GM12878 (cell line): ENCODE results near the gene CDHR2. TPM values are rescaled to one million over a fixed set of nuclear protein-coding genes. Genes with fewer than 3 reads are reported as not detected.
"Not testable (repeated sequence)": the region's sequence is repeated elsewhere in the genome, so short reads cannot be mapped to it uniquely, and the experiment has no call there.

ENCODE experiments used
- ATAC-seq: fragments of 200-7000 bp; cut with Tn5 transposase; 3 replicates; pipeline ENCODE4 v1.9.1; 2020; ENCODE audit warnings: mild to moderate bottlenecking, moderate library complexity
- BruUV-seq: library from RNA; stranded (reverse); fragments of 400-500 nt; replicated peaks from 2 replicates; lab custom pipeline; 2021; lab: Mats Ljungman, UMichigan
- CTCF ChIA-PET: fragments of 300-600 bp; sonication (Branson Sonifier 250); formaldehyde crosslinking; extraction: SDS; loops from one replicate; lab custom pipeline; 2021; ENCODE audit warnings: inconsistent platforms; lab: Yijun Ruan, JAX
- POLR2A ChIA-PET: fragments of 350-600 bp; formaldehyde crosslinking; extraction: SDS; loops from one replicate; lab custom pipeline; 2021; ENCODE audit warnings: inconsistent platforms; lab: Charles Lee
- RAD21 ChIA-PET: fragments of 300-600 bp; sonication (Branson Sonifier 250); formaldehyde crosslinking; loops from one replicate; lab custom pipeline; 2023; ENCODE audit warnings: antibody characterized with exemption; ENCODE audit not compliant: unreplicated experiment; lab: Charles Lee
- SMC1A ChIA-PET: fragments of 300-600 bp; sonication (Branson Sonifier 250); formaldehyde crosslinking; loops from one replicate; lab custom pipeline; 2023; ENCODE audit not compliant: unreplicated experiment, uncharacterized antibody; lab: Charles Lee
- DNase-seq: peaks from one replicate; pipeline ENCODE4 v3.0.0-alpha.2; 2011; ENCODE audit warnings: low read depth, low spot score
- FAIRE-seq: peaks from 3 replicates; lab custom pipeline; 2011; peaks lifted over from hg19 to GRCh38; lab: Jason Lieb, UNC
- H2AFZ ChIP-seq: 2 replicates; pipeline ENCODE4 v1.6.0; 2011; ENCODE audit warnings: low read depth, low read length, control low read depth; ENCODE audit not compliant: control insufficient read depth
- H3K27ac ChIP-seq: 2 replicates; pipeline ENCODE4 v1.5.1; 2011; ENCODE audit warnings: control low read depth; ENCODE audit not compliant: control insufficient read depth, insufficient read depth
- H3K27me3 ChIP-seq, 2 experiments: replicated peaks in 1 of 2; 2 replicates each; pipeline versions ENCODE4 v1.6.0 to v1.6.1; 2011; ENCODE audit warnings: low read length in 1 of 2; ENCODE audit not compliant: control insufficient read depth in 2 of 2, insufficient read depth in 2 of 2
- H3K36me3 ChIP-seq, 2 experiments: 2 replicates each; pipeline ENCODE4 v1.5.1; 2011; ENCODE audit warnings: low read length in 1 of 2; ENCODE audit not compliant: control insufficient read depth in 2 of 2, insufficient read depth in 2 of 2
- H3K4me1 ChIP-seq: 2 replicates; pipeline ENCODE4 v1.6.1; 2011; ENCODE audit warnings: mild to moderate bottlenecking, low read length, moderate library complexity, mixed read lengths; ENCODE audit not compliant: control insufficient read depth, insufficient read depth
- H3K4me2 ChIP-seq: 2 replicates; pipeline ENCODE4 v1.6.0; 2011; ENCODE audit warnings: control low read depth; ENCODE audit not compliant: control insufficient read depth, insufficient read depth
- H3K4me3 ChIP-seq: fragments of 200-600 bp; sonication (generic); 2 replicates; pipeline ENCODE4 v1.5.1; 2016
- H3K79me2 ChIP-seq: 2 replicates; pipeline ENCODE4 v1.6.0; 2011; ENCODE audit warnings: low read length; ENCODE audit not compliant: control insufficient read depth, insufficient read depth
- H3K9ac ChIP-seq: 2 replicates; pipeline ENCODE4 v1.8.0; 2011; ENCODE audit warnings: low read length, control low read depth, mixed read lengths; ENCODE audit not compliant: control insufficient read depth, insufficient read depth
- H3K9me3 ChIP-seq: replicated peaks from 3 replicates; pipeline ENCODE4 v1.5.1; 2011; ENCODE audit warnings: mild to moderate bottlenecking, low read length; ENCODE audit not compliant: control insufficient read depth, insufficient read depth
- H4K20me1 ChIP-seq: 2 replicates; pipeline ENCODE4 v1.6.0; 2011; ENCODE audit not compliant: control insufficient read depth, insufficient read depth
- CHD1 ChIP-seq: IDR thresholded peaks from 2 replicates; pipeline ENCODE4 v1.6.1; 2012; ENCODE audit warnings: low read depth, low read length, improper control_type of control experiment
- CREM ChIP-seq: IDR thresholded peaks from 2 replicates; pipeline ENCODE4 v1.6.1; 2014; ENCODE audit warnings: antibody characterized with exemption, low read depth
- IRF4 ChIP-seq: IDR thresholded peaks from 2 replicates; pipeline ENCODE4 v1.6.1; 2011; ENCODE audit warnings: low read depth, low read length
- MYB ChIP-seq: fragments of 150-350 bp; IDR thresholded peaks from 2 replicates; pipeline ENCODE4 v1.6.1; 2014; ENCODE audit warnings: mild to moderate bottlenecking, low read depth, low read length, borderline replicate concordance
- ZZZ3 ChIP-seq: IDR thresholded peaks from 2 replicates; pipeline ENCODE4 v1.6.1; 2011; ENCODE audit warnings: low read depth; ENCODE audit not compliant: control insufficient read depth, insufficient read length
- WGBS: methylation state at CpG from one replicate; pipeline ENCODE4 v1.1.6; 2016; ENCODE audit warnings: low lambda C conversion rate; ENCODE audit not compliant: insufficient replicate concordance, insufficient coverage; ENCODE audit errors: missing lambda C conversion rate; 5-methylcytosine and 5-hydroxymethylcytosine counted together
- in situ Hi-C: fragments of 300-500 bp; cut with MboI; formaldehyde crosslinking; loops from 9 replicates; pipeline ENCODE4 v1.14.3; 2018; ENCODE audit warnings: mixed read lengths
- intact Hi-C: fragments of 100-400 bp; cut with micrococcal nuclease; formaldehyde crosslinking; loops from one replicate; pipeline ENCODE4 v1.14.2; 2022; ENCODE audit not compliant: unreplicated experiment
- polyA plus RNA-seq, 11 experiments: library from polyadenylated mRNA; depleted of rRNA in 4 of 11; unstranded in 6 of 11; stranded (reverse) in 5 of 11; fragments of >200 nt; fragmentation: Nextera tagmentation in 4 of 11; fragmentation: Illumina TruSeq in 1 of 11; extraction: Ambion mirVana in 4 of 11; extraction: Trizol in 1 of 11; gene quantifications; 1 replicate in 1 of 11; 2 replicates in 10 of 11; pipeline versions ENCODE4 v1.2.1 to v1.2.3, GENCODE V29; 2011 to 2016; ENCODE audit warnings: inconsistent platforms in 2 of 11, missing spikeins in 2 of 11, low read depth in 1 of 11
- total RNA-seq, 4 experiments: library from RNA; depleted of rRNA in 3 of 4; stranded (reverse); fragments of >200 nt in 3 of 4; fragmentation: Illumina TruSeq in 1 of 4; extraction: Trizol in 1 of 4; gene quantifications; 2 replicates each; pipeline versions ENCODE4 v1.2.1 to v1.2.3, GENCODE V29; 2013 to 2021

The CDHR2 gene
- total and polyA plus RNA-seq, 10 of the 15 experiments (the other 5 are each of a cell fraction or from before 2014, with no cell fraction given) = 0.03 to 0.46 (median 0.06) TPM; not detected in 5

DNA sequence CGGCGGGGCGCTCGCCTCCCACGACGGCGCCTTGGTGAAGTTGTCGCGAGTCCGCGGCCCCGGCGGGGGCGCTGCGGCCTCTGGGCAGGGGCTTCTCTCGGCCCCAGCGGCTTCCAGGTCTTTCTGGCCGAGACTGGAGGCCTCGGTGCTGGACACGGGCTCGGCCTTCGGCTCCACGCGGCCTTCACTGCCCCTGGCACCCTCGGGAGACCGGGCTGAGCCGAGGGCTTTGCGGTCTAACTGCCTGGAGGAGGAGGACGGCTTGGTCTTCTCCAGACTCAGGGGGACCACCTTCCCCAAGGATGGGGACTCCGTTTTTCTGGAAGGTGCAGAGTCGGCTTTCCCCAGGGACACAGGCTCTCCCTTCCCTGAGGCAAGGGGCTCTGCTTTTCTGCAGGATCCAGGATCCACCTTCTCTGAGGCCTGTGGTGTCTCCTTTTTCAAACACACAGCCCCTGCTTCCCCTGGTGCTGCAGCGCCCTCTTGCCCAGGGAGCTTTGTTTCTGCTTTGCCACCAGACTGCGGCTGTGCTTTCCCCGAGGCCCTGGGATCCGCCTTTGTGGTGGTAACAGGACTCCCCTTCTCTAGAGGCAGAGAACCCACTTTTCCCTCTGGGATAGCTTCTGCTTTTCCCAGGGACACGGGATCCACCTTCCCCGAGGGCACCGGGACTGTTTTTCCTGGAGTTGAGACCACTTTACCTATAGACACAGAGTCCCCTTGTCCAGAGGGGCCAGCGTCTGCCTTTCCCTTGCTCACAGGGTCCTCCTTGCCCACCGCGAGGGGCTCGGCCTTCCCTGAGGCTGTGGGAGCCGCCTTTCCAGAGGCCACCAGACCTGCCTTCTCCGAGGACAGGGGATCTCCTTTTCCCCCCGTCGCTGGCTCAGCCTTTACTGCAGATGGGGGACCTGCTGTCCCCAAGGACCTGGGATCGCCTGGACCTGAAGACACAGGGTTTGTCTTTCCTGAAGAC lies 48.6 kb downstream of the CDHR2 start:
- H3K4me1 ChIP-seq = no peaks in the 10 kb centered on the region
- no peak for FAIRE-seq
- no TSS peak for BruUV-seq
- no peak for DNase-seq
- RAD21 ChIA-PET = no interaction called here
- H3K4me3 ChIP-seq = no peak overlapping the region
- no peaks in the 10 kb centered on the region for H3K9me3 ChIP-seq
- H4K20me1 ChIP-seq = no peaks in the 10 kb centered on the region
- POLR2A ChIA-PET = no interaction called here
- in situ Hi-C loops = loop anchor here (25.0 kb wide), 1 partner anchor 860 kb away; no protein-coding TSS in a partner anchor
- no peak overlapping the region for H3K9ac ChIP-seq
- H3K36me3 ChIP-seq = no peaks in the 10 kb centered on the region
- CTCF ChIA-PET = no interaction called here
- no peaks in the 10 kb centered on the region for H3K27me3 ChIP-seq
- WGBS = 92% methylated on average over 33 of the region's 47 CpGs
- TF ChIP-seq ZZZ3 (no peak), MYB (no peak), IRF4 (no peak), CREM (no peak), CHD1 (no peak)
- H3K27ac ChIP-seq = no peak overlapping the region
- no peak for ATAC-seq
- no peaks in the 10 kb centered on the region for H3K79me2 ChIP-seq
- no peak overlapping the region for H2AFZ ChIP-seq
- SMC1A ChIA-PET = no interaction called here
- no peak overlapping the region for H3K4me2 ChIP-seq
- intact Hi-C loops = no loop called here

DNA sequence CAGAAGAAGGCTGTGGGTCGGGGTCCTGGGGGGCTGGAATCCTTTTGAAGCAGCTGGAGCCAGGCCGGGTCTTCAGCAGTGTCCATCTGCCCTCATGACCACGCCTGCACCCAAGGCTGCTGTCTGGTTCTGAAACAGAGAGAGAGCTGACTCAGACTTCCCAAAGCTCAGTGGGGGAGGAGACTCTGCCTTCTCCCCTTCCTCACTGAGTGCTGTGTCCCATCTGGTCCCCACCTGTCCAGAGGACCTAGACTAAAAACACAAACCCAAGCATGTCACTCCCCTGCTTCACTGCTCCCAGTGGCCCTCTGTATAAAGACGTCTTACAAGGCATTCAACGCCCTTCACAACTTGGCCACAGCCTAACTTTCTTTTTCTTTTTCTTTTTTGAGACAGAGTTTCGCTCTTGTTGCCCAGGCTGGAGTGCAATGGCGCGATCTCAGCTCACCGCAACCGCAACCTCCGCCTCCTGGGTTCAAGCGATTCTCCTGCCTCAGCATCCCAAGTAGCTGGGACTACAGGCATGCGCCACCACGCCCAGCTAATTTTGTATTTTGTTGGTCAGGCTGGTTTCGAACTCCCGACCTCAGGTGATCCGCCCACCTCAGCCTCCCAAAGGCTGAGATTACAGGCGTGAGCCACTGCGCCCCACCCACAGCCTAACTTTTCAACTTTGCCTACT lies 50.7 kb downstream of the CDHR2 start:
- intact Hi-C loops, CTCF ChIA-PET: not testable (repeated sequence)

More for the DNA sequence above, 50.7 kb downstream of the CDHR2 start:
- H3K4me1 ChIP-seq, H3K27me3 ChIP-seq, H3K79me2 ChIP-seq, H3K4me2 ChIP-seq, H4K20me1 ChIP-seq, H3K9me3 ChIP-seq, FAIRE-seq, H3K9ac ChIP-seq, DNase-seq, H2AFZ ChIP-seq, POLR2A ChIA-PET, H3K36me3 ChIP-seq, BruUV-seq, RAD21 ChIA-PET, H3K4me3 ChIP-seq, ATAC-seq, SMC1A ChIA-PET, H3K27ac ChIP-seq: not testable (repeated sequence)
- in situ Hi-C loops = loop anchor here (25.0 kb wide), 1 partner anchor 863 kb away; no protein-coding TSS in a partner anchor
- 75% methylated on average over 19 of the region's 19 CpGs for WGBS
